GM21526 (cell line): Measurements from ENCODE around the gene THBS4.
"Not testable (repeated sequence)": the region's sequence is repeated elsewhere in the genome, so short reads cannot be mapped to it uniquely, and the experiment has no call there.

Experiments used
- ATAC-seq: cut with Tn5 transposase; IDR thresholded peaks from one replicate; pipeline ENCODE4 v1.9.1; 2021; ENCODE audit warnings: moderate library complexity; ENCODE audit not compliant: unreplicated experiment, low FRiP score

The THBS4 gene

DNA sequence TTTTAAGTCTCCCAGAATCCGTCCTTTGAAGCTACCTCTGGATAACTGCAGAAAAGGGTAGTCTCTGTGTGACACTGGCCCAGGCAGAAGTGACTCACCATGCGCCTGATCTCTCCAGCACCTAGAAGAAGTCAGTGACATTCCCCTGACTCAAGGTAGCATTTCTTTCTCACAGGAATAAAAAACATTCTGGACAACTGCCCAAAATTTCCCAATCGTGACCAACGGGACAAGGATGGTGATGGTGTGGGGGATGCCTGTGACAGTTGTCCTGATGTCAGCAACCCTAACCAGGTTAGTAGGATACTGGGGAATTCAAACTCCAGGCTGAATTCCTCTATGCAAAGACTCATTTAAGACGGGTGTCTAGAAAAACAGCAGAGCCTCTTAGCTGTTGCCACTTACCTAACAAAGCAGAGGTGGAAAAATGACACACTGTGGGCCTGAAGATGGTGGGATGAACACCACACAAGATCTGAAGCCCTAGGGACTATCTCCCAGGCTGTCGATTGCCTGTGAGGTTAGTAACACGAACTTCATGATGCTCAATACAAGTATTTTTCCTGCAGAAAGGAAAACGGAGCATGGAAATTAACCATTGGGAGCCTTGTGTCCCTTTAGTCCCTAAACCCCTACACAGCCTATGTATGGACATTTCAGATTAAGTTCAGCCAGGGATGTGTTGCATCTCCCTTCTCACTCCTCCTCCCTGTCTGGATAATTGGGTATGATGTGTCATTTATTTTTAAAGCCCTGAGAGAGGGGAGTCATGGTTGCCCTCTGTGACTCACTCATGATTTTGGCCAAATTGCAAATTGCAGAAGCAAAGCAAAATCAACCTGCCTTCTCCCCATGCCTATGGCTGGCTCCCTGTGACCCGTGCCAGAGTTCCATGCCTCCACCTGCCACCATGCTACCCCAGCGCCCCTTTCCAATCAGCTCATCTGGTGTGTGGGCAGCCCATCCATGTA is 37.2 kb downstream of the THBS4 start:
- no peak for ATAC-seq

- no peak for ATAC-seq
Measured at GRCh38 chr5:80076131-80077050, 41.2 kb downstream of the THBS4 start.

DNA sequence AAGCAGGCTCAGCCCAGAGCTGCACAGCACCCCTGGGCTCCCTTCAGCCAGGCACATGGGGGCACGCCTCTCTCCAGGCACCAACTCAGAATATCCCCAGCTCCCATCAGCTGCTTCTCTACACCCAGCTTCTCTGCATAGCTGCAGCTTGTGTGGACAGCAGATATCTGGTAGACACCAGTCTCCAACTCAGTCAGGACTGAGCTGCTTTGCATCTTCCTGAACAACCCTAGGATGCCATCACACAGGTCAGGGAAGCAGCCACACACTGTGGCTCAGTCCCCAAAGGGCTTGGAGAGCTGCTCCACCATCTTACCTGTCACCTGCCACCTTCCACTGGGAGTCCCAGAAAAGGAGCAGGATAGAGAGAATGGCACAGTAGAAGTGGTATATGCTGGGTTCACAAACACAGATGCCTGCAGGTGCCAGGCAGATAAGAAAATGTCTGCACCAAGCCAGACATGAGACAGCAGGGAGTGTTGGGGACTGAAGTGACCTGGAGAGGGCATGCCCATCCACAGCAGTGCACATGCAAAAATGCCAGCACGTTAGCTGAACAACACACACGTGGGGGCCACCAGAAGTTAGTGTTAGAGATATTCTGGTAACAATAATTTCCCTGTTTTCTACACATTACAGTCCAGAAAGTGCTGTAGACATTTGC is 42.0 kb downstream of the THBS4 start:
- ATAC-seq: no peak

- ATAC-seq: no peak
Measured at GRCh38 chr5:80078921-80079320, 43.8 kb downstream of the THBS4 start.

GRCh38 chr5:80082281-80082680 is 47.1 kb downstream of the THBS4 start:
- ATAC-seq: no peak

DNA sequence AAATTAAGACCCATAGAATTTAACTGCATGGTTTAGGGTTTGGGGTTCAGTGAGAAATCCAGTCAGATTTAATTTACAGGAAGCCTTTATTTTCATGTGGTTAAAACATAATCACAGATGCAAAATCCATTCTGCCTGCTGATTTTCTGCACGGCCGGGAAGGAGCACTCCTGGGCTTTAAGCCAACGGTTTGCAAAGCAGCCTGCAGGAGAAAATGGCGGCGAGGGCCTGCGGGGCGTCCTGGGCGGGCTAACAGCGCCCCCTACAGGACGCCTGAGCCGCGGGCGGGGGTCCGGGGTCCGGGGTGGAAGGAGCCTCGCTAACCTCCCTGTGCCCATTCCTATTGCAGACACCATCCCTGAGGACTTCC is 47.6 kb downstream of the THBS4 start:
- ATAC-seq: no peak

DNA sequence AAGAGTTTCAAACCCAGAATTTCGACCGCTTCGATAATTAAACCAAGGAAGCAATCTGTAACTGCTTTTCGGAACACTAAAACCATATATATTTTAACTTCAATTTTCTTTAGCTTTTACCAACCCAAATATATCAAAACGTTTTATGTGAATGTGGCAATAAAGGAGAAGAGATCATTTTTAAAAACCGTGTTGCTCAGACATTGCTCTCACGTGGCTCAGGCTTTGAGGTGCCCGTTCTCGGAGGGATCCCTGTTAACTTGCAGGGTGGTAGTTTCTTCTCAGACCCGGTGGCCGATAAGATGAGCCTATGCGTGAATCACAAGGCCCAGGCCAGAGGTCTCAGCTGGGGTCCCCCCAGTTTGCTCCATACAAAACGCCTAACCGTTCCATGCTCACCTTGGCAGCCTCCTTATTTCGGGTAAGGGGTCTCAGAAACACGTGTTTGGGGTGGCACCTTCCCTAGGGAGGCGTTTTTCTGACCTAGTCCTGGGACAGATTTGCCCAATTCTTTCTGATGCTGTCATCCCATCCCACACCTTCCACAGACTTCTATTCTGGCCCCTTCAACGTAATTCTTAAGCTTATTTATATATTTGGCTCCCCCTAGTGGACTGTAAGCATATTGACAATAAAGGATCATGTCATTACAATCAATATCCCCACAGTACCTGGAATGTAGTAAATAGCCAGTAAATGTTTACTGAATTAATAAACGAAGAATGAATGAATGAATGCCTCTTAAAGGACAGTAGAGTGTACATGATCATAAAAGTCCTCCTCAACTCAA is 48.1 kb downstream of the THBS4 start:
- ATAC-seq: no peak

DNA sequence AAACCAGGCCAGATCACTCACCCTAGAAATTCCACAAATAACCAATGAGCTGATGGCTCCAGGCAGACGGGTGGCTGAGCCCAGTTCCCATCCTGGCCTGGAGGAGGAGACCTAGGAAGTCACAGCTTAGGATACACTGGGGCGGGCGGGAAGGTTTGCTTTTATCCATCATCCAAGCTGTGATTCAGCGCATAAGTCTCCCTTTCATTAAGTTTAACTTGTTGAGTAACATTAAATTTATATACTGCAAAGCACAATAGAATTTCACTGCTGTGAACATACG is 55.7 kb downstream of the THBS4 start:
- ATAC-seq: no peak

- ATAC-seq: not testable (repeated sequence)
Measured at GRCh38 chr5:80091792-80092192, 56.6 kb downstream of the THBS4 start.

DNA sequence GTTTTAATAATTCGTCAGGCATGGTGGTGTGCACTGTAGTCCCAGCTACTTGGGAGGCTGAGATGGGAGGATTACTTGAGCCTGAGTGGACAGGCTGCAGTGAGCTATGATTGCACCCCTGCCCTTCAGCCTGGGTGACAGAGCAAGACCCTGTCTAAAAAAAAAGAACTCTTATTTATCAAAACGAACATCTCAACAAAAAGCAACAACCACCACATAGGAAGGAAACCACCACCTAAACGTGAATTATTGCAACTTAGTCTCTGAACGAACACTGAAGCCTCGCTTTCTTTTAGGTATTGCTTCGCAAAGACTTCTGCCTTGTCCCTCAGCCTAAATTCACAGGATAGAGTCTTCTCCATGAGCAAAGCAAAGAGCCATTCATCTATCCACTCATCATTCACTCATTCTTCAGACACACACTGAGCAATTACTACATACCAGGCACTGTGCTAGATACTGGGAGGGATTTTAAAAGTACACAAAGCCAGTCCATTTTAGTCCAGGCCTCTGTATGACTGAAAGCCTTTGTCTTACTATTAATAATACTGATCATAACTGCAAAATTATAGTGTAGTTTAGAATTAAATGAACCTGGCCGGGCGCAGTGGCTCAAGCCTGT is 57.4 kb downstream of the THBS4 start:
- ATAC-seq: no peak

DNA sequence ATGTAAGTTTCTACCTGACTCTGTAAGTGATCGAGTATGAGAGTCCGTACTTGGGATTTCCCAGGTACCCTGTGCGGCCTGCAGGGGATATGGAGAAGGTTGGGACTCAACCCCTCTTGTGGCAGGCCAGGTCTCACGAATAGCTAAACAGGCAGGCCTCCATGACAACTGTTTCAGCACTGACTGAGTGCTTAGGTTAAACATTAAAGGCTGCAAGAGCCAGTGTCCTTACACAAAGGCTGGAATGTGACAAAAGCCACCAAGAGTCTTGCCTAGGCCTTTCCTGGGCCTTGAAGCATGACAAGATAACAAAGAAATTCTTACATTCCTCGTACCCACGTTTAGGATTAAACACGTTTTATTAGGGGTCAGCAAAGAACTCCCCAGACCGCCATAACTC is 58.6 kb downstream of the THBS4 start:
- ATAC-seq: no peak

- ATAC-seq: no peak
Measured at GRCh38 chr5:80094236-80094738, 59.1 kb downstream of the THBS4 start.

DNA sequence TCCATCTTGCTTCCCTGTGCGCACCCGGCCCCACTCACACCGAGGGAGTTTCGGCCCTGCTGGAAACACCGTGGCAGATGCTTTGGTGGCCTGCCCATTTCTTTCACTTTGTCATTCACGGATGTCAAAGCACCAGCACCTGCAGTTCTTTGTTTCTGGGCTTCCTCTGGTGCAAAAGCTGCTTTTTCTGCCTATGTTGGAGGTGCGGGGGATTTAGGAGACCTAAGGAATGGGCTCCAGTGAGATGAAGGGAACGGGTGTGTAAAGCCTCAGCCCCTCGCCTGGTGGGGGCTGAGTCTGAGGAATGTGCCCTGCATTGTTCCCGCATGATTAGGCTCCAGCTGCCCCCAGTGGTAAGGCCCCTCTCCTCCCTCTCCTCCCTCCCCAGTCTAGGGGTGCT is 62.3 kb downstream of the THBS4 start:
- no peak for ATAC-seq

DNA sequence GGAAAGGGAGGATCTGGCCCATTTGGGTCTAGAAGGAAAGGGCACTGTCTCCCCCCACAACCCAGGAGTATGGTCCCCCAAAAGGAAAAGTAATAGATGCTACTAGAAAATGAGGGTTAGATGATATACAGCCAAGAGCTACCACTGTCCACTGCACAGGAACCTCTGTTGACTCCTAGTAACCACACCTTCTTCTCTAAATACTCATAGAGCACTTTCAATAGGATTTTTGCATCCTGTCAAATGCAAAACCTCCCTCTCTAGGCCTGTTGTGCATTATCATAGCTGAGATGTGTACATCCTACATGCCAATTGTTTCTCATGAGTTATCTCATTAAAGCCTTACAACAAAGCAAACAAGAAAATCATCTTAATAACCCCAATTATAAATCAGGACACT is 66.8 kb downstream of the THBS4 start:
- ATAC-seq: no peak

GRCh38 chr5:80103371-80103770 is 68.2 kb downstream of the THBS4 start:
- ATAC-seq: no peak

DNA sequence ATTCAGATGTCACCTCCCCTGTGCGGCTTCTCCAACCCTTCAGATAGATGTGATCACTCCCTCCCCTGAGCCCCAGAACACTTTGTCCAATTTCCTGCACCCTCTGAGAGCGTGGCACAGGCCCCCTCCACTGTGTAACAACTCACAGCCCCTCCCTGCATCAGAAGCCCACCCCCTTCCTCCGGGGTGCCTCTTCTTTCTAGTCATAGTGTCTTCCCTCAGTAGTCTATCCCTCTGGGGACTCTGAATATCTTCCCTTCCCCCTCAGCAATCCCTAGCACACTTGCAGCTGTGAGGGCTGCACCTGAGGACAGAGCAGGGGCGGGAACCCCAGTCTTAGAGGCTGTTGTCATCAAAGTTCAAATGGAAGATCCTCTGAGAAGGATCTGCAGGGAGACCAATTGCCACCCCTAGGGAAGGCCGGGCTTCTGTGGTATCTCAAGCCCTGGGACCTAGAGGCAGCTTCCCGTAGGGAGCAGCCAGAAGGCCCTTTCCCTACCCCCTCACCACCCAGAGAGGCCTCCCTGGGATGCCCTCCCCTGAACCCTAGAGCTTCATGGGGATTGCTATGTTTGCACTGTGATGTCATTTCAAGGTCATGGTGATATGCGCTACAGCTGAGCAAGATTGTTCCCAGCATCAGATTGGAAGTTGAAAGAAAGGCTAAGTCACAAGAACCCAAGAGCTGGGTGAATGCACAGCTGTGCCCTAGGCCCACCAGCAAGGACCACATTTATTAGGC is 70.7 kb downstream of the THBS4 start:
- no peak for ATAC-seq

GRCh38 chr5:80106916-80107315 is 71.8 kb downstream of the THBS4 start:
- ATAC-seq: no peak

DNA sequence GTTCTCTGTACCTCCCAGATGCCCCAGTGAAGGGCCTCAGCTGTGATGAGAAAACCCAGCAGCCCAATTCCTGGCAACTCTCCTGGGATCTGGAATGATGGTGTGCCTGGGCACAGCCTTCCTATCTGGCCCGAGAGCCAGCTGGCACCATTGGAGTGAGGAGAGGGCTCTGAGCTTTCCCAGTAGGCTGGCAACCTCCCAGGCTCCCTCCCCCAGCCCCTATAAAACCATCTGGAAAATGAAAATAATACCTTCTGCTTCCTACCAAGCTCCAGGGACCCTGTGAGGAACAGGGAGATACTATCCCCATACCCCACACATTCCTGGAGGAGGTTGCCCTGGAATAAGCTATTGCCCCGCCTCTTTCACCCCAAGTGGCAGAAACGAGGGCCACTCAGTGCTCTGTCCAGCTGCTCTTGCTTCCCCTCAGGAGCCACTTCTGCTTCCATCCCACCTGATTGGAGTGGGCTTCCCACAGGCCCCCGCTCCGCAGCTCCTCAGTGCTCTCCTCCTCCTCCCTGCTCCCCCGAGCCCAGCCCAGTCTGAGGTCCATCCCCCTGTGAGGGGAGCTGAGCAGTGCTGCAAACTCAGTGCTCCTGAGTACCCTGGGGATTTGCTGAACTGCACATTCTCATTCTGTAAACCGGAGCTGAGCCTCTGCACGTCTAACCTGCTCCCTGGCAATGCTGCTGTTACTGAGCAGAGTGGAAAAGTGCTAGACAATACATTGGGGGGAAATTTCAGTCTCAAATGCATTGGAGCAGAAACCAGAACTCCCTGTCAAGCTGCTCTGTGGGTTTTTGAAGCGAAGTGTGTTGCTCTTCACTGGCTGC is 74.7 kb downstream of the THBS4 start:
- no peak for ATAC-seq
